Measurements from ENCODE around the gene GTPBP2.
A peak's percentile ranks its signal among the peaks of the same experiment; 100 is the strongest.
"Not testable (repeated sequence)": the region's sequence is repeated elsewhere in the genome, so short reads cannot be mapped to it uniquely, and the experiment has no call there.

Gene GTPBP2

GRCh38 chr6:43623880-43624785, 4.9 kb downstream of the GTPBP2 start:
- no peak for DNase-seq (ENCODE audit: low read depth)

GRCh38 chr6:43622541-43622940, 6.5 kb downstream of the GTPBP2 start:
- no peak for DNase-seq (ENCODE audit: low read depth)

GRCh38 chr6:43621836-43622180, 7.3 kb downstream of the GTPBP2 start:
- no peak for DNase-seq (ENCODE audit: low read depth)

GRCh38 chr6:43621078-43621835, 7.8 kb downstream of the GTPBP2 start:
- no peak for DNase-seq (ENCODE audit: low read depth)

- no peak for DNase-seq (ENCODE audit: low read depth)
Observed at GRCh38 chr6:43616725-43617472, 12.2 kb downstream of the GTPBP2 start.

- no peak for DNase-seq (ENCODE audit: low read depth)
Observed at GRCh38 chr6:43614396-43614730, 14.7 kb downstream of the GTPBP2 start.

GRCh38 chr6:43613721-43614395, 15.2 kb downstream of the GTPBP2 start:
- no peak for DNase-seq (ENCODE audit: low read depth)

- no peak for DNase-seq (ENCODE audit: low read depth)
Observed at GRCh38 chr6:43610431-43610830, 18.6 kb downstream of the GTPBP2 start.

GRCh38 chr6:43609402-43609801, 19.7 kb downstream of the GTPBP2 start:
- DNase-seq (ENCODE audit: low read depth) = no peak

GRCh38 chr6:43608807-43609206, 20.3 kb downstream of the GTPBP2 start:
- DNase-seq (ENCODE audit: low read depth) = no peak

- DNase-seq (ENCODE audit: low read depth) = peak; percentile 80
Observed at GRCh38 chr6:43608310-43608763, 20.7 kb downstream of the GTPBP2 start.

- no peak for DNase-seq (ENCODE audit: low read depth)
Observed at GRCh38 chr6:43606019-43606418, 23.0 kb downstream of the GTPBP2 start.

GRCh38 chr6:43604174-43604573, 24.9 kb downstream of the GTPBP2 start:
- DNase-seq (ENCODE audit: low read depth) = peak; percentile 53

GRCh38 chr6:43600595-43600994, 28.5 kb downstream of the GTPBP2 start:
- DNase-seq (ENCODE audit: low read depth) = no peak

- DNase-seq (ENCODE audit: low read depth) = no peak
Observed at GRCh38 chr6:43593938-43594337, 35.1 kb downstream of the GTPBP2 start.

GRCh38 chr6:43589564-43589963, 39.5 kb downstream of the GTPBP2 start:
- not testable (repeated sequence) for DNase-seq (ENCODE audit: low read depth)

GRCh38 chr6:43588194-43588593, 40.9 kb downstream of the GTPBP2 start:
- no peak for DNase-seq (ENCODE audit: low read depth)

GRCh38 chr6:43584892-43585570, 44.0 kb downstream of the GTPBP2 start:
- DNase-seq (ENCODE audit: low read depth) = no peak

GRCh38 chr6:43582911-43583310, 46.2 kb downstream of the GTPBP2 start:
- DNase-seq (ENCODE audit: low read depth) = no peak

- no peak for DNase-seq (ENCODE audit: low read depth)
Observed at GRCh38 chr6:43579171-43579570, 49.9 kb downstream of the GTPBP2 start.

- DNase-seq (ENCODE audit: low read depth) = no peak
Observed at GRCh38 chr6:43578748-43579147, 50.3 kb downstream of the GTPBP2 start.

Data from fibroblast of the conjunctiva (primary cell).